ENCODE results near the gene ZBTB18.
A peak's percentile ranks its signal among the peaks of the same experiment; 100 is the strongest.
"Not testable (repeated sequence)": the region's sequence is repeated elsewhere in the genome, so short reads cannot be mapped to it uniquely, and the experiment has no call there.

The ZBTB18 gene

GRCh38 chr1:244050835-244051444 is at the start of gene ZBTB18:
Gene ZBTB18 (plus strand): TSS chr1:244051283. CDS start chr1:244051432, 149 bp downstream.
- no peak for DNase-seq (ENCODE audit: low read depth in 2 of 2)

- DNase-seq (ENCODE audit: low read depth in 2 of 2): no peak
Observed at GRCh38 chr1:244002721-244003120, 48.4 kb upstream of the ZBTB18 start.

GRCh38 chr1:244005455-244005854 is 45.6 kb upstream of the ZBTB18 start:
- DNase-seq (ENCODE audit: low read depth in 2 of 2): no peak

GRCh38 chr1:244006381-244006901 is 44.6 kb upstream of the ZBTB18 start:
- DNase-seq (ENCODE audit: low read depth in 2 of 2): no peak

- no peak for DNase-seq (ENCODE audit: low read depth in 2 of 2)
Observed at GRCh38 chr1:244006961-244007360, 44.1 kb upstream of the ZBTB18 start.

- peak; percentile 41 to 44 for DNase-seq (ENCODE audit: low read depth in 2 of 2)
Observed at GRCh38 chr1:244010191-244010590, 40.9 kb upstream of the ZBTB18 start.

GRCh38 chr1:244010703-244011123 is 40.4 kb upstream of the ZBTB18 start:
- DNase-seq (ENCODE audit: low read depth in 2 of 2): no peak

- DNase-seq (ENCODE audit: low read depth in 2 of 2): no peak
Observed at GRCh38 chr1:244011271-244011670, 39.8 kb upstream of the ZBTB18 start.

GRCh38 chr1:244011786-244012185 is 39.3 kb upstream of the ZBTB18 start:
- DNase-seq (ENCODE audit: low read depth in 2 of 2): no peak

GRCh38 chr1:244012202-244012601 is 38.9 kb upstream of the ZBTB18 start:
- no peak for DNase-seq (ENCODE audit: low read depth in 2 of 2)

GRCh38 chr1:244013100-244013499 is 38.0 kb upstream of the ZBTB18 start:
- no peak for DNase-seq (ENCODE audit: low read depth in 2 of 2)

- DNase-seq (ENCODE audit: low read depth in 2 of 2): not testable (repeated sequence)
Observed at GRCh38 chr1:244014862-244015261, 36.2 kb upstream of the ZBTB18 start.

- no peak for DNase-seq (ENCODE audit: low read depth in 2 of 2)
Observed at GRCh38 chr1:244019982-244020485, 31.0 kb upstream of the ZBTB18 start.

GRCh38 chr1:244021427-244021826 is 29.7 kb upstream of the ZBTB18 start:
- no peak for DNase-seq (ENCODE audit: low read depth in 2 of 2)

GRCh38 chr1:244022311-244022710 is 28.8 kb upstream of the ZBTB18 start:
- no peak for DNase-seq (ENCODE audit: low read depth in 2 of 2)

- DNase-seq (ENCODE audit: low read depth in 2 of 2): no peak
Observed at GRCh38 chr1:244022864-244023440, 28.1 kb upstream of the ZBTB18 start.

GRCh38 chr1:244027491-244028145 is 23.5 kb upstream of the ZBTB18 start:
- no peak for DNase-seq (ENCODE audit: low read depth in 2 of 2)

- DNase-seq (ENCODE audit: low read depth in 2 of 2): no peak
Observed at GRCh38 chr1:244028701-244029100, 22.4 kb upstream of the ZBTB18 start.

GRCh38 chr1:244029124-244029523 is 22.0 kb upstream of the ZBTB18 start:
- no peak for DNase-seq (ENCODE audit: low read depth in 2 of 2)

- DNase-seq (ENCODE audit: low read depth in 2 of 2): no peak
Observed at GRCh38 chr1:244030481-244031040, 20.5 kb upstream of the ZBTB18 start.

- no peak for DNase-seq (ENCODE audit: low read depth in 2 of 2)
Observed at GRCh38 chr1:244035358-244035757, 15.7 kb upstream of the ZBTB18 start.

- no peak for DNase-seq (ENCODE audit: low read depth in 2 of 2)
Observed at GRCh38 chr1:244037252-244037651, 13.8 kb upstream of the ZBTB18 start.
